ENCODE results near the gene SPATA13.

The SPATA13 gene

DNA sequence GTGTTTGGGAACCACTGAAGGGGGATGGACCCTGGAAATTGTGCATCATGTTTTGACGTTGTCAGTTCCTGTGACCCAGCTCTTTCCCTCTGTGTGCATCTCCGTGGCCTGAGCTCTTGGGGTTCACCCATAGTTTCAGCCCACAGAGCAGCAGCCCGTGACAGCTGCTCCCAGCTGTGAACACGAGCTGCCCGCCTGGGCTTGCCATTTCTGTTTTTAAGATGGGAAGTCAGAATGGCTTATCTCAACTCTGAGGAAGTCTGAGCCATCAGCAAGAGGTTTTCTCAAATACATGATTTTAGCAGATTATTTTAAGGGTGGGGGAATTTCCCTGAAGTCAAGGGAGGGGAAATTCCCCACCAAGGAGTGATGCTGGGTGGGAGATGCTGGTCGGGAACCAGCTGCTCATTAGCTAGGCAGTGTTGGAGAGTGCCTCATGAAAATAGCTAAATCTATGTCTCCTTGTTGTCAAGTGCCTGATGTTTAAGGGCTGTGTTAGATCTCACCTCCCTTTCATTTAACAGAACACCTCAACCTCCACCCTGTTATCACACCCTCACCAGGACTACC is 114.0 kb downstream of the SPATA13 start:
- H3K4me1 Mint-ChIP-seq (ENCODE audit: low read depth): peaks cover 67% of the 10 kb centered on the region
- H3K27ac Mint-ChIP-seq: peak overlapping the region; percentile 96
- peak overlapping the region; percentile 90 for H3K4me3 Mint-ChIP-seq
- peaks cover 2% of the 10 kb centered on the region for H3K27me3 Mint-ChIP-seq (ENCODE audit: low read depth)
- H3K9me3 Mint-ChIP-seq: no peaks in the 10 kb centered on the region
- peaks cover 24% of the 10 kb centered on the region for H3K36me3 Mint-ChIP-seq (ENCODE audit: low read depth)
- peak; percentile 86 for DNase-seq (ENCODE audit: low spot score)

DNA sequence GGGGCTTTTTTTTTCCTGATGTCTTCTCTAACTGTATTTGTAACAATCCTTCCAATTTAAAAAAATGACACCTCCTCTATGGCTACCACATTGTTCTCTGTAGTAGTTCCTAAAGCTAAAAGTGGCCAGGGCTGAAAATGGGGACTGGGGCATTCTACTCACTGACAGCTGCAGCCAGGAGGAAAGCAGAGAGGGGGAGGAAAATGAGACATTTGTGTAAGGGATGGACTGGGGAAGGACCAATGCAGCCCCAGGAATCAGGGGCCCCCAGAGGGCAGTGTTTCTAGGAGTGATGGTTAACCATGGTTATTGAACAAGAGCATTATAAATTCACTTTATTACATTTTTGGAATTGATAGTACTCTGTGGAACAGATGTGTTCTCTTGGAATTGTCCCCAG is 114.5 kb downstream of the SPATA13 start:
- Mint-ChIP-seq H3K27me3 (ENCODE audit: low read depth) (peaks cover 2% of the 10 kb centered on the region), H3K4me3 (peak overlapping the region; percentile 90), H3K4me1 (ENCODE audit: low read depth) (peaks cover 64% of the 10 kb centered on the region), H3K36me3 (ENCODE audit: low read depth) (peaks cover 24% of the 10 kb centered on the region), H3K27ac (peak overlapping the region; percentile 96), H3K9me3 (no peaks in the 10 kb centered on the region)
- DNase-seq (ENCODE audit: low spot score): no peak

DNA sequence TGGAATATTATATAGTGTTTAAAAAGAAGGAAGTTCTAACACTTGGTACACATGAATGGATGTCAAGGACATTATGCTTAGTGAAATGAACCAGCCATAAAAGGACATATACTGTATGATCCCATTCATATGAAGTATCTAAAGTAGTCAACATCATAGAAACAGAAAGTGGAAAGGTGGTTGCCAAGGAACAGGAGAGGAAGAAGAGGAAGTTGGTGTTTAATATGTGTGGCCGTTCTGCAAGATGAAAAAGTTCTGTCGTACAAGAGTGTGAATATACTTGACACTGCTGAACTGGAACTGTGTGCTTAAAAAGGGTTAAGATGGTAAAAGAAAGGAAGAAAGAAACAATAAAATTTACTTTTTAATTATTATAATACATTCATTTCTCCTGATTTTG is 115.8 kb downstream of the SPATA13 start:
- H3K4me3 Mint-ChIP-seq: peak overlapping the region; percentile 20
- H3K36me3 Mint-ChIP-seq (ENCODE audit: low read depth): peaks cover 25% of the 10 kb centered on the region
- no peak for DNase-seq (ENCODE audit: low spot score)
- H3K4me1 Mint-ChIP-seq (ENCODE audit: low read depth): peaks cover 54% of the 10 kb centered on the region
- no peaks in the 10 kb centered on the region for H3K27me3 Mint-ChIP-seq (ENCODE audit: low read depth)
- no peaks in the 10 kb centered on the region for H3K9me3 Mint-ChIP-seq
- peak overlapping the region; percentile 79 for H3K27ac Mint-ChIP-seq

DNA sequence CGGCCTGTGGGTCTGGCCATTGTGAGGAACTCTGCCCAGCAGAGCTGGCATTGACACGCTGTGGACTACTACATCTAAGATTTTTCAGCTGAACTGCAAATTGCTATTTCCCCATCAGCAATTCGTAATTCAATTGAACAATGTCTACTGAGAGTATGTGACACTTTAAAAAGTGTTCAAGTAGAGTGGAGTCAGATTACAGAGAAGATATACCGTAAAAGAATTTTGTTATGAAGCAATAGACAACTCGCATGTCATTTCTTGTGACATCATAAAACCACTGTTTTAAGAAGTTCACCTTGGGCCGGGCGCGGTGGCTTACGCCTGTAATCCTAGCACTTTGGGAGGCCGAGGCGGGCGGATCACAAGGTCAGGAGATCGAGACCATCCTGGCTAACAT is 116.3 kb downstream of the SPATA13 start:
- Mint-ChIP-seq H3K4me1 (ENCODE audit: low read depth) (peaks cover 50% of the 10 kb centered on the region), H3K36me3 (ENCODE audit: low read depth) (peaks cover 25% of the 10 kb centered on the region), H3K27ac (no peak overlapping the region), H3K4me3 (no peak overlapping the region), H3K9me3 (no peaks in the 10 kb centered on the region), H3K27me3 (ENCODE audit: low read depth) (no peaks in the 10 kb centered on the region)
- no peak for DNase-seq (ENCODE audit: low spot score)

DNA sequence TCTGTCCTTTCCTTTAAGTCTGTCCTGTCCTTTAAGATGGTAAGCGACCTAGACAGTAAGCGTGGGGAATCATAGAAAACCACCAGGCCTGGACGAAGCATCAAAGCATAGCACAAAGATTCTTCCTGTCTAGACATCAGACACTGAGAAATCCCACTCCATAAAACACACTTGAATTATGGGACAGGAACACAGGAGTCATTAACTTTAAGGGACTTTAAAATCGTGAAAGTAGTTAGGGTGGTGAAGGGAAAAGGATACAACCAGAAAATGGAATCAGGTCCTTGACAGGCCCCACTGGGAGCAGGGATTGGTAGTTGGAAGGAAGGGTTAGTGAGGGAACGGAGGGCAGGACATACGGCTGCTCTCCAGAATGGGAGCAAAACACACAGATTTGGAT is 117.2 kb downstream of the SPATA13 start:
- H3K4me3 Mint-ChIP-seq: no peak overlapping the region
- H3K27me3 Mint-ChIP-seq (ENCODE audit: low read depth): no peaks in the 10 kb centered on the region
- H3K4me1 Mint-ChIP-seq (ENCODE audit: low read depth): peaks cover 44% of the 10 kb centered on the region
- H3K27ac Mint-ChIP-seq: no peak overlapping the region
- DNase-seq (ENCODE audit: low spot score): no peak
- H3K9me3 Mint-ChIP-seq: no peaks in the 10 kb centered on the region
- peaks cover 24% of the 10 kb centered on the region for H3K36me3 Mint-ChIP-seq (ENCODE audit: low read depth)

DNA sequence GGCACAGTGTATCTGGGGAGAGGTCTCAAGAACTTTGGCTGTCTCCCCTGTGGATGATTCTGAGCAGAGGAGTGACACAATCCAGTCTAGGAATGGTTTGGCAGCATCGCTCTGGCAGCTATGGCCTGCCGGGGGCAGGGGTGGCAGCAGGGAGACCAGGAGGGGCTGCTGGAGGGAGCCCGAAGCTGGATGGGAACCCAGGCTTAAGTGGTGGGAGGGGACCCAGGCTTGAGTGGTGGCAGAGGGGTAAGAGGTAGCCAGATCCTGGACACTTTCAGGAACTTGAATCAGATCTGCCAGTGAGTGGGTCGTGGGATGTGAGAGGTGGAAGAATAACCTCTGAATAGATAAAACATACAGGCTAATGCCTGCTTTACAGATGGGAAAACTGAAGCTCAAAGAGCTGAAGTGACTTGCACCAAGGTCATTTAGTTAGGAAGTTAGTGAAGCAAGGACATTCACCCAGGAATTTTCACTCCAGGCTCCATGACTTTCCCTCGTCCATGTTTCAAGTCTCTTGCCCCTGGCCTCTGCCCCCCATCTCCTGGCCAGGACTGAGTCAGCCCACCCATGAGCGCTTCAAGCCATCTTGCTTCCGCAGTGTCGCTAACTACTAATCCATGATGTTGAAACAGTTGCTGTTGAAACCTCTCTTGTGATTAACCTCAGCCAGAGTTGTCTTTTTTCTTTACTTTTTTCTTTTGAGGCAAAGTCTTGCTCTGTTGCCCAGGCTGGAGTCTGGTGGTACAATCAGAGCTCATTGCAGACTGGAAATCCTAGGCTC is 119.0 kb downstream of the SPATA13 start:
- H3K27me3 Mint-ChIP-seq (ENCODE audit: low read depth): no peaks in the 10 kb centered on the region
- no peaks in the 10 kb centered on the region for H3K9me3 Mint-ChIP-seq
- H3K27ac Mint-ChIP-seq: peak overlapping the region; percentile 76
- H3K4me3 Mint-ChIP-seq: no peak overlapping the region
- peaks cover 32% of the 10 kb centered on the region for H3K36me3 Mint-ChIP-seq (ENCODE audit: low read depth)
- DNase-seq (ENCODE audit: low spot score): no peak
- peaks cover 26% of the 10 kb centered on the region for H3K4me1 Mint-ChIP-seq (ENCODE audit: low read depth)

DNA sequence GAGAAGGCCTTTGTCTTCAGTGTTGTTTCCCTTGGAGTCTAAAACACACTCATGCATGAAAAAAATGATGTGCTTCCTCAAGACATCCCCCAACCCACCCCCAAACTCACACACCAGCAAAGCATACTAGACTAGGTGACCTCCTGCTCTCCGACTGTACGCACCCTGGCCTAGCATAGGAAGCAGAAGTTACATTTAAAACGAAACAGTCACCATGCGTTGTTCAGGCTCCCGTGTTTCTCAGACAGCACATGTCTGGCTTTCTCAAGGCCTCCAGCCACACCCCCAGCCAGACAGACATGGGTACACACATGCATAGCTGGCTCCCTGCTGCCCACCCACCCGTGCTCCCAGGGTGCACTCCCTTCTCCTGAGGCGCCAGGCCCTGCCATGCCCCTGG is 120.2 kb downstream of the SPATA13 start:
- DNase-seq (ENCODE audit: low spot score): no peak
- peaks cover 17% of the 10 kb centered on the region for H3K4me1 Mint-ChIP-seq (ENCODE audit: low read depth)
- H3K4me3 Mint-ChIP-seq: no peak overlapping the region
- no peaks in the 10 kb centered on the region for H3K27me3 Mint-ChIP-seq (ENCODE audit: low read depth)
- H3K36me3 Mint-ChIP-seq (ENCODE audit: low read depth): peaks cover 37% of the 10 kb centered on the region
- H3K27ac Mint-ChIP-seq: no peak overlapping the region
- H3K9me3 Mint-ChIP-seq: no peaks in the 10 kb centered on the region

DNA sequence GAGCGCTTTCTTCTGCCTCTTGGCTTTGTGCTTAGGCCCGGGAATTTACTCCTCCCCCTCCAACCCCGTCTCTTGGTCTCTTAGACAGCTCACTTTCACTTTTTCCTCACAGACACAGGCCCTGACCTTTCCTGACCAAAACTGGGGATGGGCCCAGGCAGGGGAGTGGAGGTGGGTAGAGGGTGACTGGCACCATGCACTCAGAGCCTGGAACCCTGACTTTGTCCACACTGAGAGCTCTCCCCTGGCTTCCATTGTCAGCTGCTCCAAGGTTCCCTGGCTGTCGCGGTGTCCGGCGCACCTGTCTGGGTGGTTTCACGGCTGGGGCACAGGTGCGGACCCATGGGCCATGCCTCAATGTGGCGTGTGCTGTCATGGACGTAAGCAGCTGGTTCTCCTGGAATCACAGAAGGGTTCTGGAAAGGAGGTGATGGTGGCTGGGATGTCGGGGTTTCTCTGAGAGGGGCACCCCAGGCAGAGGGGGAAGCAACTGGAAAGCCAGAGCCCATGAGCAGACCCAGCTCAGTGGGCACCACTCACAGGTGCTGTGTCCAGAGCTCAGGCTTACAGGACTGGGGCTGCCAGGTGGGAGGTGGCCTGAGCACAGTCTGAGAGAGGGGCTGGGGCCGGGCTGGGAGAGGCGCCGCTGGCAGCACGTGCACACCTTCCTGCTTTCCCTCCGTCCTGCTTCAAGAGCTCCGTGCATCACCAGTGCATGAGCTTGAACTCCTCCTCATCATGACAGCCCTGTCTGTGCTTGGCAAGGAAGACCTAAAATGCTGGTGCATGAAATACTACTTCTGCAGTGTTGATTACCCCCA is 120.9 kb downstream of the SPATA13 start:
- no peak overlapping the region for H3K4me3 Mint-ChIP-seq
- peaks cover 12% of the 10 kb centered on the region for H3K4me1 Mint-ChIP-seq (ENCODE audit: low read depth)
- H3K36me3 Mint-ChIP-seq (ENCODE audit: low read depth): peaks cover 40% of the 10 kb centered on the region
- no peaks in the 10 kb centered on the region for H3K27me3 Mint-ChIP-seq (ENCODE audit: low read depth)
- no peaks in the 10 kb centered on the region for H3K9me3 Mint-ChIP-seq
- peak overlapping the region; percentile 62 for H3K27ac Mint-ChIP-seq
- no peak for DNase-seq (ENCODE audit: low spot score)

DNA sequence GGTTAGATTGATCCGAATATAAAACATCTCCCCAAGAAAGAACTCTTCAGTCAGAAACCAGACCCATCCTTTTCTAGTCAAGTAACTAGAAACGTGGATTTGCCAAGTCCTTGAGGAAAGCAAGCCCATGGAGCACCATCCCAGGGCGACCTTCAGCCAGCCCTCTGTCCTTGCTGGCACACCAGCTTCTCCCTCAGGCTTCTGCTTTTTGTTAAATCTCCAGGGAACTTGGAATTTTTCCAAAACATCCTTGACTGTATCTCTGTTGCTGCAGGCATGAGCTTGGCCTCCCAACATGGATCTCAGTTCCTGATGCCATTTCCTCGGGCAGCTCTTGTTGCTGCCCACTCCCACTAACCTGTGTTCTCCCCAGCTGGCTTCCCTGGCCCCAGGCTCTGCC is 121.7 kb downstream of the SPATA13 start:
- no peak overlapping the region for H3K4me3 Mint-ChIP-seq
- peaks cover 46% of the 10 kb centered on the region for H3K36me3 Mint-ChIP-seq (ENCODE audit: low read depth)
- H3K27ac Mint-ChIP-seq: no peak overlapping the region
- H3K9me3 Mint-ChIP-seq: no peaks in the 10 kb centered on the region
- peaks cover 10% of the 10 kb centered on the region for H3K4me1 Mint-ChIP-seq (ENCODE audit: low read depth)
- DNase-seq (ENCODE audit: low spot score): no peak
- no peaks in the 10 kb centered on the region for H3K27me3 Mint-ChIP-seq (ENCODE audit: low read depth)

DNA sequence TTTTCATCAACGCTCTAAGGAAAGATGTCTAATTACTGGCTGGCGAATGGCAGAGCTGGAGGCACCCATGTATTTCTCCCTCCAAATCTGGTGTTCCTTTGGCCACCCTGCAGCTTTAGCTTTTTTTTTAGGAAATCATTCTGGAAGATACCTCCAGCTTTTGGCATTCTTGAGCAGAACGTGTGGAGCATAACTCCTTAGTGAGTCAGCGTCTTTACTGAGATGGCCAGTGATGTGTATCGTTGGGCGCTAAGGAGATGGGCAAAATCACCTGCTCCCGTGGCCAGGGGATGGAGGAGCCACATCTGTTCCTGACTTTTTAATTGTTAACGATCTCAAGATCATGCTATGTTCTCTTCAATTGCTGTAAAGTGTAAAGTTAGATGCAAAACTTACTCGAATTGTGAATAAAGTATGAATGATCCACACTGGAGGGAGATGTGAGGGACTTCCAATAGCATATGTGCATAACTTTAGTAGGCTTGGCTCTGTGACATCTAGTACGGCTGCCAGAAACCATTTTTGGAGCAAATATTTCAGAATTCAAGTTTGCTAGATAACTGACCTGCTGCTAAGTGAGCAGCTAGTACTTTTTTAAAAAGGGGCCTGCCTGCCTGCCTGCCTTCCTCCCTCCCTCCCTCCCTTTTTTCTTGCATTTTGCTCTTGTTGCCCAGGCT is 124.5 kb downstream of the SPATA13 start:
- no peaks in the 10 kb centered on the region for H3K9me3 Mint-ChIP-seq
- H3K27ac Mint-ChIP-seq: peak overlapping the region; percentile 63
- H3K36me3 Mint-ChIP-seq (ENCODE audit: low read depth): peaks cover 51% of the 10 kb centered on the region
- H3K4me1 Mint-ChIP-seq (ENCODE audit: low read depth): no peaks in the 10 kb centered on the region
- H3K4me3 Mint-ChIP-seq: no peak overlapping the region
- DNase-seq (ENCODE audit: low spot score): no peak
- H3K27me3 Mint-ChIP-seq (ENCODE audit: low read depth): no peaks in the 10 kb centered on the region

DNA sequence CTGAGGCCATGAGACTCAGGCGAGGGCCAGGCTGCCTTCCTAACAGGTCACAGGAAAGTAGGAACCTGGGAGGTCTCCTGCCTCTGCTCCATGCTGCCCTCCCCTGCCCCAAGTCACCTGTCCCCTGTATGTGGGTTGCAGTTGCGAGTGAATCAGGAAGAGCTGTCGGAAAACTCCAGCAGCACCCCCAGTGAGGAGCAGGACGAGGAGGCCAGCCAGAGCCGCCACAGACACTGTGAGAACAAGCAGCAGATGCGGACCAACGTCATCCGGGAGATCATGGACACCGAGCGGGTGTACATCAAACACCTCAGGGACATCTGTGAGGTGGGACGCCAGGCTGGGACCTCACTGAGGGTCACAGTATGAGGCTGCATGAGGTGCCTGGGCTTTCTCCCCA is 126.1 kb downstream of the SPATA13 start:
- H3K4me1 Mint-ChIP-seq (ENCODE audit: low read depth): no peaks in the 10 kb centered on the region
- H3K4me3 Mint-ChIP-seq: no peak overlapping the region
- DNase-seq (ENCODE audit: low spot score): no peak
- no peak overlapping the region for H3K27ac Mint-ChIP-seq
- H3K36me3 Mint-ChIP-seq (ENCODE audit: low read depth): peaks cover 60% of the 10 kb centered on the region
- H3K9me3 Mint-ChIP-seq: no peaks in the 10 kb centered on the region
- H3K27me3 Mint-ChIP-seq (ENCODE audit: low read depth): no peaks in the 10 kb centered on the region

DNA sequence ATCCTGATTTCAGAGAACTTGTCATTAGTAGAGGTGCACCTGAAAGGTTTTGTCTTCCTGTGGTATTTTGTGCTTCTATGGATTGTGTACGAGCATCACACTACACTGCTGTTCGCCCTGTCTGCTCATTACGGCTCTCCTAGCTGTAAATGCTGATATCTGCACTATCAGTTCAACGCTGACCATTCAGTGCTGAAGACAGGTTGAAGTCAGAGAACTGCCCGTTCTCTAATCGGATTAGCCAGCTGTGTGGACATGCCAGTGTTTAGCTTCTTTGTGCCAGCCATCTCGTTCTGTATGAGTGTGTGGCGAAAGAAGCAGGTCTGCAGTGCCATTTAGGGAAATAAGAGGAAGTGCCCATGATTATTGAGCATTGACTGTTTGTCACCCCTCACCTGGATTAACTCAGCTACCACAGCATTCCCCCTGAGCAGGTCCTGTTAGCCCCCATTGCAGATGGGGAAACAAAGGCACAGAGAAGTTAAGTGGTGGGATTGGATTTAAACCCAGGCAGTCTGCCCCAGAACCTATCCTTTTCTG is 127.3 kb downstream of the SPATA13 start:
- Mint-ChIP-seq H3K27ac (no peak overlapping the region), H3K9me3 (no peaks in the 10 kb centered on the region), H3K27me3 (ENCODE audit: low read depth) (no peaks in the 10 kb centered on the region), H3K36me3 (ENCODE audit: low read depth) (peaks cover 60% of the 10 kb centered on the region), H3K4me3 (no peak overlapping the region), H3K4me1 (ENCODE audit: low read depth) (no peaks in the 10 kb centered on the region)
- no peak for DNase-seq (ENCODE audit: low spot score)

DNA sequence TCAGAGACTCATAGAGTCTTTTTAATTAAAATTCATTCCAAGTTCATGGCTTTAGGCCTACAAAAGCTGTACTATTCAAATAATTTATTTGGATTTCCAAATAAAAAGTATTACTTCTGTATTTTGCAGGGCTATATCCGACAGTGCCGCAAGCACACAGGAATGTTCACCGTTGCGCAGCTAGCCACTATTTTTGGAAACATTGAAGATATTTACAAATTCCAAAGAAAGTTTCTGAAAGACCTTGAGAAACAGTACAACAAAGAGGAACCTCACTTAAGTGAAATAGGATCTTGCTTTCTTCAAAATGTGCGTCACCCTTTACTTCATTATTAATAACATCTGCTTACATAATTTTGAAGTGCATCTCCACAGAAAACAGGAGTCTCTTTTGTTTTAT is 128.3 kb downstream of the SPATA13 start:
- peaks cover 63% of the 10 kb centered on the region for H3K36me3 Mint-ChIP-seq (ENCODE audit: low read depth)
- no peaks in the 10 kb centered on the region for H3K4me1 Mint-ChIP-seq (ENCODE audit: low read depth)
- no peak overlapping the region for H3K27ac Mint-ChIP-seq
- DNase-seq (ENCODE audit: low spot score): no peak
- H3K9me3 Mint-ChIP-seq: no peaks in the 10 kb centered on the region
- H3K27me3 Mint-ChIP-seq (ENCODE audit: low read depth): no peaks in the 10 kb centered on the region
- no peak overlapping the region for H3K4me3 Mint-ChIP-seq

Measured in T-helper 2 cell treated with Interferon-gamma antibody and Interleukin-4, amounts not matched to agents 5 μg/mL and 100 μg/mL, for 36 hours (primary cell).